Hematopoietic multipotent progenitor cell treated with erythropoietin and hydrocortisone succinate and interleukin-3 and kit ligand, for 17 days (in vitro differentiated cells): ENCODE results near the gene PRDM5.
"Not testable (repeated sequence)": the region's sequence is repeated elsewhere in the genome, so short reads cannot be mapped to it uniquely, and the experiment has no call there.

Source experiments
- DNase-seq: peaks from one replicate; pipeline ENCODE4 v3.0.0-alpha.2; 2015; ENCODE audit warnings: low spot score

PRDM5 gene

GRCh38 chr4:120703908-120704307, 218.6 kb downstream of the PRDM5 start:
- no peak for DNase-seq

GRCh38 chr4:120699354-120699753, 223.2 kb downstream of the PRDM5 start:
- DNase-seq, result no peak

GRCh38 chr4:120694973-120695372, 227.6 kb downstream of the PRDM5 start:
- peak; percentile 13 for DNase-seq

DNA sequence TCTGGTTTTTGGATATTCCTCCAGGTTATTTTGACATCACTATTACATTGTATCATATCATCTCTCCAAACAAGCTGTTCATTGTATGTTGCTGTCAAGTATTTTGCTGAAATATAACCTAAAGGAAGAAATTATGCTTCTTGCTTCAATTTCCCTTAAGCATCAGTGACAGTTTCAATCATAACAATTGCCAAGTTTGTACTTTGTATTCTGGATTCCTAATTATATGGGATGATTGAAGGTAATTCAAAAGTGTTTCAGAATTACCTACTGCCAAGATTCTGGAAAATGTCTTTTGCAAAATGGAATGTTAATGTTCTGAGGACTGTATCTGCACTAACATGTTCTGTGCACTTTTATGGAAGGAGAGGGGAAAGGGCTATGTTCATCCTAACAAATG, 228.7 kb downstream of the PRDM5 start:
- DNase-seq, result no peak

GRCh38 chr4:120692964-120693363, 229.6 kb downstream of the PRDM5 start:
- no peak for DNase-seq

DNA sequence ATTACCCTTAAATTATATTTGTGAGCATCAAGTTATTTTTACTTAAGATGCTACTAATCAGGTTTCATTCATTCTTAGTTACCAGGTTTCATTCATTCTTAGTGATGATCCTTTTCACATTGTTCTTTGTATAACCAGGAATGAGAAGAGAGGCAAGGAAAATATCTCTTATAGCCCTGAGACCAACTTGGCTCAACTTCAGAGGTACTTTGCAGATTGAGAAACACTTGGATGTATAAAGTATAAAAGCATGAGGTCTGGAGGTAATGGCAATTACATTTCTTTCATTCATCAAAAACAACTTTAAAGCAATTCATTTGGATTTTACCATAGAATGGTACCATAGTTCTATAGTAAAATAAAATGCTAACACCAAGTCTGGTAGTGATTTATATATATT, 231.0 kb downstream of the PRDM5 start:
- DNase-seq, result no peak

DNA sequence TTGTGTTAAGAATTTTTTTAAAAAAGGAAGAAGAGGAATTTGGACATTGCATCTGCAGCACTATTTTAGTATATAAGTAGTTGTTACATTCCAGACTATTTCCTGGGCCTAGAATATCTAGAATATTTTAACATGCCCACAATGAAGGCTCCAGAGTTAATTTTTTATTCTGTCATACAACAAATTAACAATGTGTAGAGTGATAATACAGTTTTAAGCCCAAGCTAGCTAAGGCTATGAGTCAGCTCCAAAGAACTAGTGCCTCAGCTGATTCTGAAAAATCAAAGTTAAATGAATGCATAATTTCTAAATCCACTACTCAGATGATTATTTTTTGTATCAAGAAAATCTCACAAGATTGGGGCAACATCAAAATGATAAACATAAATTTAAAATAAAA, 231.4 kb downstream of the PRDM5 start:
- no peak for DNase-seq

DNA sequence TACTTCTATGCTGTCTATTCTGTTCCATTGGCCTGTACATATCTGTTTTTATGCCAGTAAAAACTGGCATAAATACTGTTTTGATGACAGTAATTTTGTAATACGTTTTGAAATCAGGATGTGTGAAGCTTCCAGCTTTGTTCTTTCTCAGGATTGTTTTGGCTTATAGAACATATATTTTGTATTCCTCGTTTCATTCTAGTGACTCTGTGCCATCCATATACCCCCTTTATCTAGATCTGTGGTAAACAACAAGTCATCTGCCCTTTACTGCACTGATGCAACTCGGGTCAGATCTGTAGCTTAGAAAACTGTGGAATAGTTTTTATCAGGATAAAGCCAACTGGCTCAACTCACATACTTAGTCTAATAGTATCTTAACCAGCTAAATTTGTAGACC, 233.7 kb downstream of the PRDM5 start:
- DNase-seq, result no peak

DNA sequence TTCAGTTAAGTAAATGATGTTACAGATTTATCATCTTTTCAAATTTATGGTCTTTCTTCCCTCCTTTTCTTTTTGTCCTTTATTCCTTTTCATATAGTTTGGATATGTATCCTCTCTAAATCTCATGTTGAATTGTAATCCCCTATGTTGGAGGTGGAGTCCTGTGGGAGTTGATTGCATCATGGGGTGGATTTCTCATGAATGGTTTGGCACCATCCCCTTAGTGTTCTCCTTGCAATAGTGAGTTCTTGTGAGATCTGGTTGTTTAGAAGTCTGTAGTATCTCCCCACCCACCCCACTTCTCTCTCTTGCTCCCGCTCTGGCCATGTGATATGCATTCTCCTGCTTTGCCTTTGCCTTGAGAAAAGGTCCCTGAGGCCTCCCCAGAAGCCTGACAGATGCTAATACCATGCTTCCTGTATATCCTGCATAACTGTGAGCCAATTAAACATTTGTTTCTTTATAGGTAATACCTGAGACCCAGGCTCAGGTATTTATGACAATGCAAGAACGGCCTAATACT, 236.7 kb downstream of the PRDM5 start:
- DNase-seq, result no peak

DNA sequence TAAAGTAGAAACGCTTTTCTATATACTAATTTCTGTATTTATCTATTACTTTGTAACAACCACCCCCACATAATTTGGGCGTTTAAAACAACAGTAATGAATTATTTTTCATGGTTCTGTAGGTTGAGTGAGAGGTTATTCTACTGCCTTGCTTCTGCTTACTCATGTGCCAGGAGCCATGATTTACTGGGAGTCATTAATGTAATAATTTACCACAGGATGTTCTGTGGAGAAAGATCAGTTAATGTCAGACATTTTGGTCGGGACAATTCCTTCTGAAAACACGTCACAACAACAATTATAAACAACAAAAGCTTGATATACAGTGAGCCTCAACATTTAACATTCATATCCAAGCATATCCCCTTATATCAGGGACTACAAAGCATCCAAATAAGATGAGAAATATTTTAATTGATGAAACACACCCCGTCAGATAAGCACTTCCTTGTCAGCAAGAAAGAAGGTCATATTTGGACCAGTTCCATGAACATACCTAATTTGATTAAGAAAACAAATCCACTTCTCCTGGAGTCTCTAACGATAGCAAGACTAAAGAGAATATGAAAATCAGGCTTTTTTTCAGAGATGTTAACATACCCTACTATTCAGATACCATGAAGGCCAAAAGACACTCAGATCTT, 238.5 kb downstream of the PRDM5 start:
- DNase-seq, result no peak

GRCh38 chr4:120682981-120683380, 239.5 kb downstream of the PRDM5 start:
- DNase-seq, result no peak

DNA sequence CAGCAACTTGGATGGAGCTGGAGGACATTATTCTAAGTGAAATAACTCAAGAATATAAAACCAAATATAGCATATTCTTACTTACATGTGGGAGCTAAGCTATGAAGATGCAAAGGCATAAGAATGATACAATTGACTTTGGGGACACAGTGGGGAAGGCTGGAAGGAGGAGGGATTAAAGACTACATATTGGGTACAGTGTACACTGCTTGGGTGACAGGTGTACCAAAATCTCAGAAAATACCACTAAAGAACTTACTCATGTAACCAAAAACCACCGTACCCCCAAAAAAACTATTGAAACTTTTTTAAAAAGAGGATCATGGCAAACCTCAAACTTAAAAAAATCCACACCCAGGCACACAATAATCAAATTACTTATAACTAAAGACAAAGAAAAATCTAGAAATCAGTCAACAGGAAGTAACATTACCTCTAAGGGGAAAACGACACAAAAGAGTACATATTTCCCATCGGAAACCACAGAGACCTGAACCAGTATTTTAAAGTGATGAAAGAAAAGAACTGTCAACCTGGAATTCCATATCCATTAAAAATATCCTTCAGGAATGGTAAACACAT, 241.8 kb downstream of the PRDM5 start:
- DNase-seq, result no peak

- DNase-seq, result no peak
Observed at GRCh38 chr4:120673696-120674095, 248.8 kb downstream of the PRDM5 start.

GRCh38 chr4:120672558-120673147, 249.9 kb downstream of the PRDM5 start:
- DNase-seq, result no peak

GRCh38 chr4:120672076-120672475, 250.4 kb downstream of the PRDM5 start:
- DNase-seq, result no peak

DNA sequence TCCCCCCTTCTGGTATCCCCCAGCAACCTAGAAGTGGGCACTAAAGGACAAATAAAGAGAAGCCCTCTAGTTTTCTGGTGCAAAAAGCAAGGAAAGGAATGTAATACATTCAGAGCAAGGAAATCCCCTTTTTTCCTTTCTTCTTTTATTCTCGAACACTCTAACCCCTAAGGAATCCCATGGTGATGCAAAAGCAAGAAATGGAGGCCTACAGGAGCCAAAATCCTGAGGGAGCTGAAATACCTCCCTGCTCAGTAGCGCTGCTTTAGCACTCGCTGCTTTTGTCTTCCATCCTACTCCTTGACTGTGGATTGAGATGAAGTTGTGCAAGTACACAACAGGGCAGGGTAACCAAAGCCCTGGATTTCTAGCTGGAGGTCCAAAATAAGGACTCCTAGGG, 251.0 kb downstream of the PRDM5 start:
- DNase-seq, result no peak

GRCh38 chr4:120667102-120667501, 255.4 kb downstream of the PRDM5 start:
- no peak for DNase-seq

GRCh38 chr4:120664851-120665250, 257.7 kb downstream of the PRDM5 start:
- no peak for DNase-seq

GRCh38 chr4:120659616-120660170, 262.8 kb downstream of the PRDM5 start:
- DNase-seq, result no peak

GRCh38 chr4:120658772-120659171, 263.8 kb downstream of the PRDM5 start:
- DNase-seq, result no peak

DNA sequence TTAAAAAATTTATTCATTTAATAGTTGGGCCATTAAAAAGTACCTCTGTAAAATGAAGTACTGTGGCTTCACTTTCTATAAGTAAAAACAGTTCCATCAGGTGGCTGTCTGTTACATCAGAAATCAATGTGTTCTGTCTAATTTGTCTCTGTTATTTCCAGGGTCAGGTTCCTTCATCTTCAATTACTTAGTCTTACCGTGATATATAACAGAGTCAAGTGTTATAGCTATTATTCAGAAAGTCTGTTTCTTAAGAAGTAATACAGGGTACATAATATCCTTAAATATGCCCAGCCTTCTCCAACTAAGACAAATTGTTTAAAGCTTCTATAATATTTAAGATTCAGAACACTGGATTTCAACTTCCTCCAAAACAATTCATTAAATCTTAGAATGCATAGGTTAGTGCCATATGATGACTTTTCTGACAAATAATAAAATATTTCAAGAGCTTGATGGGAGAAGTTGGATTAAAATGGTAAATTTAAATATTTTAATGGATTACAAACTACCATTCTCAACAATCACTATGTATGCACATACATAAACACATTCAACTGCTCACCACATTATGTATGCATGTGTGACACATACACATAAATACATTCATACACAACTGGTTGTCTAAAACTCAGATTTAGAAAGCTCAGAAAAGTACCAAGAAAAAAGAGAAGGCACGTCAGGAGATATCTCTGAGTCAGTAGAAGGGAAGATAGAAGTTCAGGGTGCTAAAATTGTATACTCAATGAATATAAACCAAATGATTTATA, 268.5 kb downstream of the PRDM5 start:
- no peak for DNase-seq

DNA sequence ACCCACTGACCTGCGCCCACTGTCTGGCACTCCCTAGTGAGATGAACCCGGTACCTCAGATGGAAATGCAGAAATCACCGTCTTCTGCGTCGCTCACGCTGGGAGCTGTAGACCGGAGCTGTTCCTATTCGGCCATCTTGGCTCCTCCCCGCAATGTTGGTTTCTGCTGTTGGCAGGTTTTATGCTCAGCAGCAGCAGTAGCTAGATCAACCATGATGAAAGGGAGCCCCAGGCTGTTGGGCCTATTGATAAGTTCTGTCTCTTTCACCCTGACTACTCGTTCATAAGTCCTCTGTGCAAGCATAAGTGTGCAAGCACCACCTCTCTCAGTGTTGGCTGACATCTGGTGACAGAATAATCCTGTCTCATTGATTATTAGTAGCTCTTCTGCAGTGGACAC, 274.2 kb downstream of the PRDM5 start:
- DNase-seq, result not testable (repeated sequence)
